ENCODE measurements around the gene TMOD1. TPM values are rescaled to one million over a fixed set of nuclear protein-coding genes. Genes with fewer than 3 reads are reported as not detected.

The TMOD1 gene
- total RNA-seq, 1 donor from 2014 or later: not detected

GRCh38 chr9:97571664-97572063 lies 70.2 kb downstream of the TMOD1 start:
- H3K27ac ChIP-seq: no peak overlapping the region
- H3K4me1 Mint-ChIP-seq: no peaks in the 10 kb centered on the region
- H3K9me3 ChIP-seq (ENCODE audit: low read depth): no peaks in the 10 kb centered on the region
- no peaks in the 10 kb centered on the region for H3F3A ChIP-seq (ENCODE audit: low read depth)
- H2AFZ ChIP-seq (replicated peaks): no peak overlapping the region
- H3K27me3 ChIP-seq: no peaks in the 10 kb centered on the region
- H4K20me1 ChIP-seq (ENCODE audit: low read depth): no peaks in the 10 kb centered on the region
- H3K27me3 Mint-ChIP-seq (ENCODE audit: insufficient read depth, low read depth): peaks cover 3% of the 10 kb centered on the region
- no peaks in the 10 kb centered on the region for H3K36me3 ChIP-seq
- H3K9me3 Mint-ChIP-seq: no peaks in the 10 kb centered on the region
- DNase-seq (ENCODE audit: low spot score): no peak
- no peak overlapping the region for H3K4me3 ChIP-seq
- TF ChIP-seq EZH2 (IDR thresholded peaks at IDR 0.05): no peak
- TF ChIP-seq EZH2phosphoT487 (IDR thresholded peaks at IDR 0.05): no peak
- TF ChIP-seq CTCF (IDR thresholded peaks at IDR 0.05): no peak
- no peak overlapping the region for H3K4me2 ChIP-seq
- no peaks in the 10 kb centered on the region for H3K36me3 Mint-ChIP-seq
- H3K79me2 ChIP-seq (ENCODE audit: low read depth): no peaks in the 10 kb centered on the region
- H3K4me1 ChIP-seq: no peaks in the 10 kb centered on the region
- no peak overlapping the region for H3K9ac ChIP-seq
- H3K4me3 Mint-ChIP-seq: no peak overlapping the region
- no peak overlapping the region for H3K27ac Mint-ChIP-seq

DNA sequence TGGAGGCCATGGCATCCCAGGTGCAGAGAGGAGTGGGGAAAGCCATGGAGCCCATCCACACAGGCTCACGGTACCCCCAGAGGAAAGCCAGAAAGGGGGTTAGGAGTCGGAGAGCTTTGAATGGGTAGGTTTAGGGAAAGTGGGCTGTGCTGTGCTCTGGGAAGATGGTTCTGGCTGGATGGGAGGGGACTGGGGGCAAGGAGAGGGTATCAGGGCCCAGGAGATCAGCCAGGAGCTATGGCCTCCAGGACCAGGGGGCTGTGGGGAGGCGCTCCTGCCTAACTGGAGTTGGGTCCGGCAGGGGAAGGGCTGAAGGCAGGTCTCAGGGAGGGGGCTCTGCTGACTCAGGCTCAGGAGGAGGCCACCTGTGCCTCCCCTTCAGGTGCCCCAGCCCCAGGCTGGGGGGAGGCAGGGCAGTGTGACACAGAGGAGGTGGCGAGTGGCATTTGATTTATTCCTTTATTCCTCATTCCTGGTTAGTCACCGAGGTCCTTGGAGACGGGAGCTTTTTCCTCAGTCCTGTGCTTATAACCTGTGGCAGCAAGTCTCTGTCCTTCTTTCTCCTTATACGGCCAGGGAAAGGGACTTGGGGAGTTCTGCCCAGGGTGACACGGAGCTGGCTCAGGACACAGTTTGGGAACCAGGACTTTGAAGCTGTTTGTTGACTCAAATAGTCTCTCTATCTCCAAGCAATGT lies 70.9 kb downstream of the TMOD1 start:
- Histone ChIP-seq H3K27me3 (no peaks in the 10 kb centered on the region), H3K79me2 (ENCODE audit: low read depth) (no peaks in the 10 kb centered on the region), H2AFZ (replicated peaks) (no peak overlapping the region), H3K4me3 (no peak overlapping the region), H3K36me3 (no peaks in the 10 kb centered on the region), H3K4me1 (no peaks in the 10 kb centered on the region), H3K9ac (no peak overlapping the region), H3K9me3 (ENCODE audit: low read depth) (no peaks in the 10 kb centered on the region), H3K27ac (no peak overlapping the region), H3K4me2 (no peak overlapping the region), H3F3A (ENCODE audit: low read depth) (no peaks in the 10 kb centered on the region), H4K20me1 (ENCODE audit: low read depth) (no peaks in the 10 kb centered on the region)
- no peaks in the 10 kb centered on the region for H3K4me1 Mint-ChIP-seq
- no peak overlapping the region for H3K4me3 Mint-ChIP-seq
- TF ChIP-seq CTCF (IDR thresholded peaks at IDR 0.05) (no peak), EZH2phosphoT487 (IDR thresholded peaks at IDR 0.05) (no peak), EZH2 (IDR thresholded peaks at IDR 0.05) (no peak)
- no peaks in the 10 kb centered on the region for H3K9me3 Mint-ChIP-seq
- no peak overlapping the region for H3K27ac Mint-ChIP-seq
- no peaks in the 10 kb centered on the region for H3K36me3 Mint-ChIP-seq
- H3K27me3 Mint-ChIP-seq (ENCODE audit: insufficient read depth, low read depth): peaks cover 5% of the 10 kb centered on the region
- no peak for DNase-seq (ENCODE audit: low spot score)

GRCh38 chr9:97572892-97573365 lies 71.5 kb downstream of the TMOD1 start:
- Histone ChIP-seq H3K36me3 (no peaks in the 10 kb centered on the region), H3K4me2 (no peak overlapping the region)

More at GRCh38 chr9:97572892-97573365, 71.5 kb downstream of the TMOD1 start:
- DNase-seq (ENCODE audit: low spot score): no peak
- no peaks in the 10 kb centered on the region for H3K4me1 ChIP-seq
- no peaks in the 10 kb centered on the region for H3F3A ChIP-seq (ENCODE audit: low read depth)
- no peaks in the 10 kb centered on the region for H3K27me3 ChIP-seq
- peaks cover 5% of the 10 kb centered on the region for H3K27me3 Mint-ChIP-seq (ENCODE audit: insufficient read depth, low read depth)
- no peak overlapping the region for H3K27ac ChIP-seq
- no peaks in the 10 kb centered on the region for H3K4me1 Mint-ChIP-seq
- no peak overlapping the region for H3K9ac ChIP-seq
- no peak overlapping the region for H3K27ac Mint-ChIP-seq
- H2AFZ ChIP-seq (replicated peaks): no peak overlapping the region
- no peaks in the 10 kb centered on the region for H4K20me1 ChIP-seq (ENCODE audit: low read depth)
- H3K9me3 ChIP-seq (ENCODE audit: low read depth): no peaks in the 10 kb centered on the region
- TF ChIP-seq CTCF (IDR thresholded peaks at IDR 0.05): no peak
- H3K79me2 ChIP-seq (ENCODE audit: low read depth): no peaks in the 10 kb centered on the region
- no peak overlapping the region for H3K4me3 ChIP-seq
- no peaks in the 10 kb centered on the region for H3K36me3 Mint-ChIP-seq
- H3K4me3 Mint-ChIP-seq: no peak overlapping the region
- no peaks in the 10 kb centered on the region for H3K9me3 Mint-ChIP-seq
